ENCODE measurements around the gene NUP85. TPM values are rescaled to one million over a fixed set of nuclear protein-coding genes. Genes with fewer than 3 reads are reported as not detected.

Gene NUP85
- polyA plus RNA-seq, 1 donor from 2014 or later = 84.1 TPM

- no peaks in the 10 kb centered on the region for H3K27me3 ChIP-seq (ENCODE audit: insufficient read depth, low read depth, low read length)
- peak overlapping the region; percentile 100 for H3K4me3 ChIP-seq (ENCODE audit: low read length)
- H3K9ac ChIP-seq (ENCODE audit: low read length) = peak overlapping the region; percentile 94
- peak overlapping the region; percentile 66 for H3K4me2 ChIP-seq (ENCODE audit: low read length)
- TF ChIP-seq TAF1 (IDR thresholded peaks at IDR 0.05; ENCODE audit: low read depth) = no peak
- TF ChIP-seq SMC3 (conservative IDR thresholded peaks at IDR 0.05; ENCODE audit: poor library complexity) = no peak
- TF ChIP-seq POLR2AphosphoS5 (IDR thresholded peaks at IDR 0.05) = no peak
- no peak for TF ChIP-seq EZH2 (IDR thresholded peaks at IDR 0.05; ENCODE audit: borderline replicate concordance, insufficient read depth, low read length, poor library complexity, severe bottlenecking)
- TF ChIP-seq REST (IDR thresholded peaks at IDR 0.05; ENCODE audit: borderline replicate concordance) = no peak
- TF ChIP-seq MXI1 (conservative IDR thresholded peaks at IDR 0.05; ENCODE audit: poor library complexity, severe bottlenecking) = no peak
- peak; percentile 33 for TF ChIP-seq RAD21 (conservative IDR thresholded peaks at IDR 0.05)
- no peak for TF ChIP-seq EP300 (conservative IDR thresholded peaks at IDR 0.05; ENCODE audit: poor library complexity, severe bottlenecking)
- TF ChIP-seq CTCF (IDR thresholded peaks at IDR 0.05; ENCODE audit: poor library complexity, severe bottlenecking) = peak; percentile 56
- H3K9me3 ChIP-seq (ENCODE audit: low read length) = no peaks in the 10 kb centered on the region
- H2AFZ ChIP-seq (ENCODE audit: low read depth, low read length) = peak overlapping the region; percentile 93
- no peaks in the 10 kb centered on the region for H3F3A ChIP-seq (ENCODE audit: insufficient read depth, low read length, poor library complexity, severe bottlenecking)
- peaks cover 31% of the 10 kb centered on the region for H3K79me2 ChIP-seq (replicated peaks; ENCODE audit: insufficient read depth, low read length)
- no peaks in the 10 kb centered on the region for H4K20me1 ChIP-seq (ENCODE audit: insufficient read depth)
- no peaks in the 10 kb centered on the region for H3K36me3 ChIP-seq (ENCODE audit: insufficient read depth, low read length)
- no peaks in the 10 kb centered on the region for H3K9me2 ChIP-seq (ENCODE audit: insufficient read depth, low read length)
- H3K27ac ChIP-seq (ENCODE audit: low read length) = peak overlapping the region; percentile 97
Observed at GRCh38 chr17:75260641-75261335, 55.3 kb downstream of the NUP85 start.

GRCh38 chr17:75261336-75262111, 56.0 kb downstream of the NUP85 start, which contains the start of the genes GGA3 and MRPS7:
Gene GGA3 (minus strand): TSS chr17:75261606. CDS start chr17:75261587, 19 bp downstream.
Gene MRPS7 (plus strand): TSS chr17:75261879. CDS start chr17:75261901, 22 bp downstream.
- Histone ChIP-seq H4K20me1 (ENCODE audit: insufficient read depth) (no peaks in the 10 kb centered on the region), H3K9me2 (ENCODE audit: insufficient read depth, low read length) (no peaks in the 10 kb centered on the region), H3K27me3 (ENCODE audit: insufficient read depth, low read depth, low read length) (no peaks in the 10 kb centered on the region), H2AFZ (ENCODE audit: low read depth, low read length) (peak within 1 kb of the TSS; percentile 93), H3K9ac (ENCODE audit: low read length) (peak within 1 kb of the TSS; percentile 94), H3K9me3 (ENCODE audit: low read length) (no peaks in the 10 kb centered on the region), H3K36me3 (ENCODE audit: insufficient read depth, low read length) (no peaks in the 10 kb centered on the region), H3K4me3 (ENCODE audit: low read length) (peak within 1 kb of the TSS; percentile 100), H3K79me2 (replicated peaks; ENCODE audit: insufficient read depth, low read length) (peaks cover 31% of the 10 kb centered on the region), H3F3A (ENCODE audit: insufficient read depth, low read length, poor library complexity, severe bottlenecking) (no peaks in the 10 kb centered on the region), H3K4me2 (ENCODE audit: low read length) (peak within 1 kb of the TSS; percentile 79), H3K27ac (ENCODE audit: low read length) (peak within 1 kb of the TSS; percentile 97)
- TF ChIP-seq EZH2 (IDR thresholded peaks at IDR 0.05; ENCODE audit: borderline replicate concordance, insufficient read depth, low read length, poor library complexity, severe bottlenecking) = no peak
- TF ChIP-seq MXI1 (conservative IDR thresholded peaks at IDR 0.05; ENCODE audit: poor library complexity, severe bottlenecking) = peak; percentile 92
- peak; percentile 39 for TF ChIP-seq SMC3 (conservative IDR thresholded peaks at IDR 0.05; ENCODE audit: poor library complexity)
- TF ChIP-seq REST (IDR thresholded peaks at IDR 0.05; ENCODE audit: borderline replicate concordance) = peak; percentile 88
- peak; percentile 79 for TF ChIP-seq TAF1 (IDR thresholded peaks at IDR 0.05; ENCODE audit: low read depth)
- peak; percentile 75 for TF ChIP-seq POLR2AphosphoS5 (IDR thresholded peaks at IDR 0.05)
- TF ChIP-seq EP300 (conservative IDR thresholded peaks at IDR 0.05; ENCODE audit: poor library complexity, severe bottlenecking) = peak; percentile 71
- TF ChIP-seq CTCF (IDR thresholded peaks at IDR 0.05; ENCODE audit: poor library complexity, severe bottlenecking) = no peak
- no peak for TF ChIP-seq RAD21 (conservative IDR thresholded peaks at IDR 0.05)
